Mesothelial cell of epicardium (in vitro differentiated cells): Measurements from ENCODE around the gene METTL15. TPM values are rescaled to one million over a fixed set of nuclear protein-coding genes. Genes with fewer than 3 reads are reported as not detected.

Source experiments
- DNase-seq, 2 experiments: peaks; one replicate each; pipeline ENCODE4 v3.0.0; 2021; ENCODE audit warnings: low spot score in 2 of 2; ENCODE audit not compliant: unreplicated experiment in 2 of 2
- H3K27ac Mint-ChIP-seq: 2 replicates; pipeline ENCODE4 v1.8.0; 2021; ENCODE audit warnings: mixed read lengths
- H3K27me3 Mint-ChIP-seq: 2 replicates; pipeline ENCODE4 v1.8.0; 2021; ENCODE audit warnings: low read depth, mixed read lengths
- H3K36me3 Mint-ChIP-seq: 2 replicates; pipeline ENCODE4 v1.8.0; 2021; ENCODE audit warnings: mixed read lengths
- H3K4me1 Mint-ChIP-seq: 2 replicates; pipeline ENCODE4 v1.8.0; 2021; ENCODE audit warnings: mixed read lengths
- H3K4me3 Mint-ChIP-seq: 2 replicates; pipeline ENCODE4 v1.8.0; 2021; ENCODE audit warnings: mild to moderate bottlenecking, moderate library complexity, mixed read lengths
- H3K9me3 Mint-ChIP-seq: 2 replicates; pipeline ENCODE4 v1.8.0; 2021; ENCODE audit warnings: mixed read lengths
- total RNA-seq: library from RNA; stranded (reverse); gene quantifications from 3 replicates; pipeline ENCODE4 v1.2.1, GENCODE V29; 2021
- TF ChIP-seq, protein P1 (sequence below): fragments of 200-600 bp; sonication (generic); IDR thresholded peaks from one replicate; pipeline ENCODE4 v1.5.0; 2021; ENCODE audit warnings: antibody characterized with exemption; ENCODE audit not compliant: unreplicated experiment

METTL15 gene
- total RNA-seq, 1 donor from 2014 or later, result 24.0 TPM

- peak overlapping the region; percentile 84 for H3K27ac Mint-ChIP-seq
- no peaks in the 10 kb centered on the region for H3K9me3 Mint-ChIP-seq
- H3K36me3 Mint-ChIP-seq, result no peaks in the 10 kb centered on the region
- no peak for DNase-seq
- H3K27me3 Mint-ChIP-seq, result no peaks in the 10 kb centered on the region
- peaks cover 47% of the 10 kb centered on the region for H3K4me1 Mint-ChIP-seq
- peak overlapping the region; percentile 97 for H3K4me3 Mint-ChIP-seq
- TF ChIP-seq, protein P1, sequence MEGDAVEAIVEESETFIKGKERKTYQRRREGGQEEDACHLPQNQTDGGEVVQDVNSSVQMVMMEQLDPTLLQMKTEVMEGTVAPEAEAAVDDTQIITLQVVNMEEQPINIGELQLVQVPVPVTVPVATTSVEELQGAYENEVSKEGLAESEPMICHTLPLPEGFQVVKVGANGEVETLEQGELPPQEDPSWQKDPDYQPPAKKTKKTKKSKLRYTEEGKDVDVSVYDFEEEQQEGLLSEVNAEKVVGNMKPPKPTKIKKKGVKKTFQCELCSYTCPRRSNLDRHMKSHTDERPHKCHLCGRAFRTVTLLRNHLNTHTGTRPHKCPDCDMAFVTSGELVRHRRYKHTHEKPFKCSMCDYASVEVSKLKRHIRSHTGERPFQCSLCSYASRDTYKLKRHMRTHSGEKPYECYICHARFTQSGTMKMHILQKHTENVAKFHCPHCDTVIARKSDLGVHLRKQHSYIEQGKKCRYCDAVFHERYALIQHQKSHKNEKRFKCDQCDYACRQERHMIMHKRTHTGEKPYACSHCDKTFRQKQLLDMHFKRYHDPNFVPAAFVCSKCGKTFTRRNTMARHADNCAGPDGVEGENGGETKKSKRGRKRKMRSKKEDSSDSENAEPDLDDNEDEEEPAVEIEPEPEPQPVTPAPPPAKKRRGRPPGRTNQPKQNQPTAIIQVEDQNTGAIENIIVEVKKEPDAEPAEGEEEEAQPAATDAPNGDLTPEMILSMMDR, result peak; percentile 8
These were observed 1.7 kb upstream of the METTL15 start for GRCh38 chr11:28106353-28107043.

DNA sequence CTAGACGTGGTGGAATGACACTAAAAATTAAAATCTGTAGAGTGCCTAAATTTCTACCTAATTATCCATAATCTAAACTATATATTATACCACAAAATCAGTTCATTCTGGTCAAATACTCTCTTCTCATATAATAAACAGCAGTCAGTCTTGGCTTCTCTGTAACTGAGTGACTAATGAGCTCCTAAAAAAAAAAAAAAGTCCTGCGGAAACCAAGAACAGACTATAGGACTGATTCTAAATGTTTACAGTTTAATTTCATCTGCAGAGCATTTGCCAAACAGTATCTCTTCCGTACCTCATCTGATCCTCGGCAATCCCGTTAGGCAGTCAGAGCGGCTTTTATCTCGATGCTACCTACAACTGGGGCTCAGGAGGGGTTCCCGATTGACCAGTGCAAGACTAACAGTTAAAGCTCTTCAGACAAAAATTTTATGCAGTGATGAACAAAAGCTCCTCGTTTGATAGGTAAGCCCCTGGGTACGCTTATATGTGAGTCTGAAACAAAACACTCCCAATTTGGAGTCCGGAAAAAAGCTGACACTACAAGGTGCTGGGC, 918 bp upstream of the METTL15 start:
- H3K27me3 Mint-ChIP-seq, result no peaks in the 10 kb centered on the region
- DNase-seq, result no peak
- H3K27ac Mint-ChIP-seq, result peak overlapping the region; percentile 100
- H3K36me3 Mint-ChIP-seq, result peaks cover 4% of the 10 kb centered on the region
- H3K4me1 Mint-ChIP-seq, result peaks cover 47% of the 10 kb centered on the region
- H3K4me3 Mint-ChIP-seq, result peak overlapping the region; percentile 97
- H3K9me3 Mint-ChIP-seq, result no peaks in the 10 kb centered on the region
- TF ChIP-seq, protein P1, result no peak

GRCh38 chr11:28108958-28109357, 770 bp downstream of the METTL15 start:
- Mint-ChIP-seq H3K9me3 (no peaks in the 10 kb centered on the region), H3K27me3 (no peaks in the 10 kb centered on the region), H3K27ac (peak overlapping the region; percentile 100), H3K36me3 (peaks cover 9% of the 10 kb centered on the region), H3K4me3 (peak overlapping the region; percentile 97), H3K4me1 (peaks cover 45% of the 10 kb centered on the region)
- no peak for DNase-seq
- TF ChIP-seq, protein P1, result no peak

DNA sequence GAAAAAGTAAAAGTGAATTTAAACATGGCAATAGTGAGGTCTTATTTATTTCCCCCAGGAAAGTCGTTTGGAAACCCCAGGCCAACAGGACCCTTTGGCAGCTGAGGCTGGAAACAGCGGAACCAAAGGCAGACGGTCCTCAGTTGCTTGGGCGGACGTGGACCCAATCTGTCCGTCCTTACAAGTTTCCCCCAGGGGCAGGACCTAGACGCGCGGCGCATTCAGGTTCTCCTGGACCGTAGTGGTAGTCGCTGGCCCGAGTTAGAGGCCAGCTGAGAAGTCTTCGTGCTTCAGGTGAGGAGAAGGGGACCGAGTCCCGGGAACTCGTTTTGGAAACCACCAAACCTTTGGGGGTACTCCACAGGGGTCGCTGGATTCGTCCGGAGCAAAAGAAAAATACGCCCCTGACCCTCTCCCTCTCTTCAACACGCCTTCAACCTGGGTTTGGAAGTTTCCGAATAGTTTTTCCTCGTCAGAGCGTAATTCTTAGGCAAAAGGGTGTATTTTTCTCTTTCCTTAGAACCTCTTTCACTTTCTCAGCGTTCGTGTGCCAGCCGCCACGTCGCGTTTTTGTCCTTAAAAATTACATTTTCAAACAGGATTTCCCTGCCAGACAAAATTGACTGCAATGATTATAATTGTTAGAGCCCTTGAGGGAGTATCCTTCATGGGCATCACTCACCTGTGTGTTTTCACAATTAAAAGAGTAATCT, 2.1 kb downstream of the METTL15 start:
- H3K4me1 Mint-ChIP-seq, result peaks cover 40% of the 10 kb centered on the region
- peak overlapping the region; percentile 97 for H3K4me3 Mint-ChIP-seq
- H3K27me3 Mint-ChIP-seq, result no peaks in the 10 kb centered on the region
- TF ChIP-seq, protein P1, result no peak
- peak overlapping the region; percentile 100 for H3K27ac Mint-ChIP-seq
- no peaks in the 10 kb centered on the region for H3K9me3 Mint-ChIP-seq
- DNase-seq, result peak in 1 of 2 experiments; percentile 59
- H3K36me3 Mint-ChIP-seq, result peaks cover 12% of the 10 kb centered on the region

- DNase-seq, result no peak
- no peaks in the 10 kb centered on the region for H3K27me3 Mint-ChIP-seq
These were observed 2.6 kb downstream of the METTL15 start for GRCh38 chr11:28110821-28111200.

More at GRCh38 chr11:28110821-28111200, 2.6 kb downstream of the METTL15 start:
- peak overlapping the region; percentile 100 for H3K27ac Mint-ChIP-seq
- peak overlapping the region; percentile 97 for H3K4me3 Mint-ChIP-seq
- no peaks in the 10 kb centered on the region for H3K9me3 Mint-ChIP-seq
- H3K36me3 Mint-ChIP-seq, result peaks cover 12% of the 10 kb centered on the region
- H3K4me1 Mint-ChIP-seq, result peaks cover 35% of the 10 kb centered on the region
- TF ChIP-seq, protein P1, result no peak
